Adrenal gland (tissue), 5 donors: ENCODE measurements around the gene FAM186B.

ENCODE experiments used
- CTCF ChIP-seq, 6 experiments: fragments of 450-650 bp in 4 of 6; fragments of 200-600 bp in 2 of 6; sonication (generic) in 1 of 6; IDR thresholded peaks; 1 replicate in 5 of 6; 2 replicates in 1 of 6; pipeline versions ENCODE4 v1.5.1 to v1.8.0; 2016 to 2021; ENCODE audit warnings: antibody characterized with exemption in 6 of 6, mild to moderate bottlenecking in 2 of 6, moderate library complexity in 1 of 6
- POLR2A ChIP-seq, 2 donors: fragments of 450-650 bp; IDR thresholded peaks; one replicate each; pipeline ENCODE4 v1.6.1; 2017; ENCODE audit warnings: antibody characterized with exemption in 2 of 2, mild to moderate bottlenecking in 2 of 2, moderate library complexity in 1 of 2
- donor health status: DM: no; HTN: no; CAD: no.

DNA sequence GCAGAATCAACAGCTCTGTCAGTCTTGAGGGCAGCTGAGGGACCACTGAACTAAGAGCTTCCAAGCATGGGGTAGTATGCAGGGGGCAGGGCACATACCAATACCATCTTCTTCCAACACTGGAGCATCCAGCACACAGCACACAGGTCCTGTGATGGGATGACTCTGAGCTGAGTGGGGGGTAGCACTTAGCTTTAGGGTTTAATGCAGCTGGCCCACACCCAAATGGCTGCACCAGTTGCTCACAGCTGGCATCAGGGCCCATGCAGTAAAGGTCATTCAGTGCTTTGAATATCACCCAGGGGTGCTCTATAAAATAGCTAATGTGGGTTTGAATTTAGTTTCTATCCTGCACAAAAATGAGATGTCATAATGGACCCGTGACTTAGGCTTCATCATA, 1.7 kb downstream of the FAM186B start:
- TF ChIP-seq CTCF (IDR thresholded peaks at IDR 0.05) (no peak), POLR2A (IDR thresholded peaks at IDR 0.05) (no peak)
